PC-9 (cell line): ENCODE results near the gene PXDN. TPM values are rescaled to one million over a fixed set of nuclear protein-coding genes. Genes with fewer than 3 reads are reported as not detected.

Experiments used
- BruUV-seq: library from RNA; stranded (reverse); fragments of 400-500 nt; replicated peaks from 2 replicates; lab custom pipeline; 2021; lab: Mats Ljungman, UMichigan
- CTCF ChIA-PET: fragments of 300-600 bp; sonication (Branson Sonifier 250); formaldehyde crosslinking; loops from one replicate; lab custom pipeline; 2022; ENCODE audit warnings: antibody characterized with exemption; lab: Charles Lee
- POLR2A ChIA-PET: fragments of 300-600 bp; sonication (Branson Sonifier 250); formaldehyde crosslinking; loops from one replicate; lab custom pipeline; 2022; ENCODE audit warnings: antibody characterized with exemption; ENCODE audit not compliant: unreplicated experiment; lab: Charles Lee
- DNase-seq, 2 experiments: peaks; one replicate each; pipeline versions ENCODE4 v3.0.0 to v3.0.0-alpha.2; 2015 to 2022; ENCODE audit warnings: mixed read lengths in 1 of 2
- H2AFZ ChIP-seq: fragments of 200-600 bp; sonication (generic); 2 replicates; pipeline ENCODE4 v1.8.1; 2017; ENCODE audit warnings: antibody characterized with exemption
- H3F3A ChIP-seq: fragments of 200-600 bp; sonication (generic); 2 replicates; pipeline ENCODE4 v1.8.1; 2017; ENCODE audit warnings: antibody characterized with exemption, mild to moderate bottlenecking, low read depth; ENCODE audit not compliant: insufficient read depth
- H3K27ac ChIP-seq: fragments of 200-600 bp; sonication (generic); 2 replicates; pipeline ENCODE4 v1.6.1; 2016; ENCODE audit warnings: mixed run types
- H3K27me3 ChIP-seq: fragments of 200-600 bp; sonication (generic); 2 replicates; pipeline ENCODE4 v1.6.1; 2016; ENCODE audit warnings: low read depth, mixed run types; ENCODE audit not compliant: insufficient read depth
- H3K36me3 ChIP-seq: fragments of 200-600 bp; sonication (generic); 2 replicates; pipeline ENCODE4 v1.6.1; 2016; ENCODE audit warnings: low read depth, mixed run types
- H3K4me1 ChIP-seq: fragments of 200-600 bp; sonication (generic); replicated peaks from 2 replicates; pipeline ENCODE4 v1.6.1; 2016; ENCODE audit warnings: mixed run types; ENCODE audit not compliant: insufficient read depth
- H3K4me2 ChIP-seq: fragments of 200-600 bp; sonication (generic); 2 replicates; pipeline ENCODE4 v1.6.1; 2017; ENCODE audit warnings: mixed run types
- H3K4me3 ChIP-seq: fragments of 200-600 bp; sonication (generic); 2 replicates; pipeline ENCODE4 v1.6.1; 2016; ENCODE audit warnings: mixed run types
- H3K79me2 ChIP-seq: fragments of 200-600 bp; sonication (generic); 2 replicates; pipeline ENCODE4 v1.6.1; 2017; ENCODE audit warnings: low read depth, mixed run types
- H3K9me2 ChIP-seq: fragments of 200-600 bp; sonication (generic); 2 replicates; pipeline ENCODE4 v1.8.1; 2017; ENCODE audit warnings: mild to moderate bottlenecking; ENCODE audit not compliant: insufficient read depth
- H3K9me3 ChIP-seq: fragments of 200-600 bp; sonication (generic); 2 replicates; pipeline ENCODE4 v1.8.1; 2016; ENCODE audit warnings: low read depth; ENCODE audit not compliant: insufficient read depth
- H4K20me1 ChIP-seq: fragments of 200-600 bp; sonication (generic); 2 replicates; pipeline ENCODE4 v1.8.1; 2017; ENCODE audit not compliant: insufficient read depth
- CTCF ChIP-seq: fragments of 200-600 bp; sonication (generic); conservative IDR thresholded peaks from 2 replicates; pipeline ENCODE4 v1.6.1; 2017; ENCODE audit warnings: mixed run types, antibody characterized with exemption, mild to moderate bottlenecking, moderate library complexity
- EZH2 ChIP-seq: fragments of 200-600 bp; sonication (generic); IDR thresholded peaks from 2 replicates; pipeline ENCODE4 v1.8.0; 2017; ENCODE audit warnings: antibody characterized with exemption, low read depth
- intact Hi-C: fragments of 100-400 bp; cut with micrococcal nuclease; formaldehyde crosslinking; loops from one replicate; pipeline ENCODE4 v1.10.0; 2022; ENCODE audit not compliant: unreplicated experiment
- total RNA-seq: library from RNA; stranded (reverse); gene quantifications from 2 replicates; pipeline ENCODE4 v1.2.3, GENCODE V29; 2021

The PXDN gene
- total RNA-seq, 1 experiment from 2014 or later: 91.1 TPM

GRCh38 chr2:1584691-1585485 is 159.4 kb downstream of the PXDN start:
- Histone ChIP-seq H4K20me1 (no peaks in the 10 kb centered on the region; the same call in 1 of the 2 replicates), H2AFZ (no peak overlapping the region), H3K4me1 (peaks cover 23% of the 10 kb centered on the region), H3K4me3 (no peak overlapping the region), H3F3A (peaks cover 24% of the 10 kb centered on the region), H3K79me2 (no peaks in the 10 kb centered on the region), H3K27ac (0 out of 2 replicates have a peak overlapping the region, but pooled peaks have one; percentile 78), H3K27me3 (peaks cover 20% of the 10 kb centered on the region), H3K9me2 (no peaks in the 10 kb centered on the region), H3K9me3 (no peaks in the 10 kb centered on the region), H3K36me3 (no peaks in the 10 kb centered on the region), H3K4me2 (peak overlapping the region; percentile 82)
- BruUV-seq: no TSS peak
- peak; percentile 23 to 50 for DNase-seq
- TF ChIP-seq EZH2 (no peak), CTCF (no peak; the same call in 1 of the 2 replicates)
- intact Hi-C loops: loop anchor here (5.0 kb wide), 1 partner anchor 157 kb away; the partner anchor contains the start of gene PXDN
- ChIA-PET CTCF (interaction anchor here (0.6 to 1.7 kb wide), 2 partner anchors 33 to 59 kb away, joined by 4 to 5 read pairs; no protein-coding TSS in a partner anchor), POLR2A (no interaction called here)

- intact Hi-C loops: no loop called here
- Histone ChIP-seq H3K9me2 (no peaks in the 10 kb centered on the region), H3K4me1 (peaks cover 28% of the 10 kb centered on the region), H3K27me3 (peaks cover 20% of the 10 kb centered on the region), H3F3A (peaks cover 24% of the 10 kb centered on the region), H3K4me2 (no peak overlapping the region), H3K36me3 (no peaks in the 10 kb centered on the region), H3K79me2 (no peaks in the 10 kb centered on the region), H2AFZ (no peak overlapping the region), H3K27ac (no peak overlapping the region), H3K9me3 (no peaks in the 10 kb centered on the region), H4K20me1 (no peaks in the 10 kb centered on the region; the same call in 1 of the 2 replicates), H3K4me3 (no peak overlapping the region)
- ChIA-PET POLR2A (no interaction called here), CTCF (no interaction called here)
- BruUV-seq: no TSS peak
- no peak for DNase-seq
- TF ChIP-seq EZH2: no peak
- TF ChIP-seq CTCF: no peak
Measured at GRCh38 chr2:1584051-1584531, 160.2 kb downstream of the PXDN start.

- TF ChIP-seq EZH2: no peak
- TF ChIP-seq CTCF: no peak
- intact Hi-C loops: no loop called here
- H3K9me3 ChIP-seq: no peaks in the 10 kb centered on the region; the same call in 1 of the 2 replicates
- no TSS peak for BruUV-seq
- H3K4me3 ChIP-seq: no peak overlapping the region
- H3K9me2 ChIP-seq: no peaks in the 10 kb centered on the region
- H3K79me2 ChIP-seq: no peaks in the 10 kb centered on the region
- no peak overlapping the region for H2AFZ ChIP-seq
- no peak overlapping the region for H3K27ac ChIP-seq
- ChIA-PET POLR2A (no interaction called here), CTCF (no interaction called here)
- peaks cover 24% of the 10 kb centered on the region for H3F3A ChIP-seq
- DNase-seq: no peak
- peaks cover 39% of the 10 kb centered on the region for H3K4me1 ChIP-seq
- H4K20me1 ChIP-seq: no peaks in the 10 kb centered on the region; the same call in 1 of the 2 replicates
- peaks cover 20% of the 10 kb centered on the region for H3K27me3 ChIP-seq
- H3K36me3 ChIP-seq: no peaks in the 10 kb centered on the region
- H3K4me2 ChIP-seq: no peak overlapping the region
Measured at GRCh38 chr2:1582891-1583341, 161.4 kb downstream of the PXDN start.
